ENCODE results near the gene RPH3AL. TPM values are rescaled to one million over a fixed set of nuclear protein-coding genes. Genes with fewer than 3 reads are reported as not detected.

The RPH3AL gene
- total RNA-seq, 1 experiment from 2014 or later = 26.0 TPM

GRCh38 chr17:230395-230770 is 122.2 kb downstream of the RPH3AL start:
- no peaks in the 10 kb centered on the region for H4K20me1 ChIP-seq (ENCODE audit: insufficient read depth)
- no peaks in the 10 kb centered on the region for H3K9me3 ChIP-seq (ENCODE audit: insufficient read depth, low read depth)
- no peaks in the 10 kb centered on the region for H3K79me2 ChIP-seq (ENCODE audit: low read depth)
- H3K9me2 ChIP-seq (ENCODE audit: insufficient read depth) = no peaks in the 10 kb centered on the region
- CTCF ChIA-PET = no interaction called here
- DNase-seq = no peak
- H3K4me3 ChIP-seq = no peak overlapping the region
- H2AFZ ChIP-seq = no peak overlapping the region
- intact Hi-C loops (cut with micrococcal nuclease; ENCODE audit: unreplicated experiment) = no loop called here
- no peaks in the 10 kb centered on the region for H3K36me3 ChIP-seq (ENCODE audit: low read depth)
- BruUV-seq (replicated peaks) = no TSS peak
- no peaks in the 10 kb centered on the region; the same call in 1 of the 2 replicates for H3K27me3 ChIP-seq (ENCODE audit: insufficient read depth, low read depth)
- H3K4me2 ChIP-seq = no peak overlapping the region
- POLR2A ChIA-PET (ENCODE audit: unreplicated experiment) = no interaction called here
- no peaks in the 10 kb centered on the region for H3F3A ChIP-seq (ENCODE audit: insufficient read depth, low read depth)
- TF ChIP-seq CTCF (conservative IDR thresholded peaks at IDR 0.05) = no peak
- no peak for TF ChIP-seq EZH2 (IDR thresholded peaks at IDR 0.05; ENCODE audit: low read depth)
- no peak overlapping the region for H3K27ac ChIP-seq
- H3K4me1 ChIP-seq (replicated peaks; ENCODE audit: insufficient read depth) = no peaks in the 10 kb centered on the region

- Histone ChIP-seq H3F3A (ENCODE audit: insufficient read depth, low read depth) (no peaks in the 10 kb centered on the region), H3K9me2 (ENCODE audit: insufficient read depth) (no peaks in the 10 kb centered on the region), H3K27me3 (ENCODE audit: insufficient read depth, low read depth) (no peaks in the 10 kb centered on the region; the same call in 1 of the 2 replicates), H3K9me3 (ENCODE audit: insufficient read depth, low read depth) (no peaks in the 10 kb centered on the region), H3K36me3 (ENCODE audit: low read depth) (no peaks in the 10 kb centered on the region), H4K20me1 (ENCODE audit: insufficient read depth) (no peaks in the 10 kb centered on the region), H3K79me2 (ENCODE audit: low read depth) (no peaks in the 10 kb centered on the region), H3K4me2 (no peak overlapping the region), H3K4me1 (replicated peaks; ENCODE audit: insufficient read depth) (no peaks in the 10 kb centered on the region), H2AFZ (no peak overlapping the region), H3K27ac (no peak overlapping the region), H3K4me3 (no peak overlapping the region)
- no TSS peak for BruUV-seq (replicated peaks)
- CTCF ChIA-PET = no interaction called here
- POLR2A ChIA-PET (ENCODE audit: unreplicated experiment) = no interaction called here
- TF ChIP-seq CTCF (conservative IDR thresholded peaks at IDR 0.05) (no peak), EZH2 (IDR thresholded peaks at IDR 0.05; ENCODE audit: low read depth) (no peak)
- intact Hi-C loops (cut with micrococcal nuclease; ENCODE audit: unreplicated experiment) = no loop called here
- DNase-seq = no peak
Measured at GRCh38 chr17:229709-230394, 122.8 kb downstream of the RPH3AL start.

- DNase-seq = no peak
- ChIA-PET CTCF (no interaction called here), POLR2A (ENCODE audit: unreplicated experiment) (no interaction called here)
- no peaks in the 10 kb centered on the region for H4K20me1 ChIP-seq (ENCODE audit: insufficient read depth)
- no peak overlapping the region for H3K4me2 ChIP-seq
- H3F3A ChIP-seq (ENCODE audit: insufficient read depth, low read depth) = no peaks in the 10 kb centered on the region
- H3K4me1 ChIP-seq (replicated peaks; ENCODE audit: insufficient read depth) = no peaks in the 10 kb centered on the region
- intact Hi-C loops (cut with micrococcal nuclease; ENCODE audit: unreplicated experiment) = no loop called here
- H2AFZ ChIP-seq = no peak overlapping the region
- H3K9me3 ChIP-seq (ENCODE audit: insufficient read depth, low read depth) = no peaks in the 10 kb centered on the region
- H3K79me2 ChIP-seq (ENCODE audit: low read depth) = no peaks in the 10 kb centered on the region
- BruUV-seq (replicated peaks) = no TSS peak
- no peak for TF ChIP-seq CTCF (conservative IDR thresholded peaks at IDR 0.05)
- no peak for TF ChIP-seq EZH2 (IDR thresholded peaks at IDR 0.05; ENCODE audit: low read depth)
- H3K4me3 ChIP-seq = no peak overlapping the region
- H3K9me2 ChIP-seq (ENCODE audit: insufficient read depth) = no peaks in the 10 kb centered on the region
- no peaks in the 10 kb centered on the region; the same call in 1 of the 2 replicates for H3K27me3 ChIP-seq (ENCODE audit: insufficient read depth, low read depth)
- H3K27ac ChIP-seq = no peak overlapping the region
- no peaks in the 10 kb centered on the region for H3K36me3 ChIP-seq (ENCODE audit: low read depth)
Measured at GRCh38 chr17:228951-229708, 123.5 kb downstream of the RPH3AL start.
